GM19023 (cell line): ENCODE data around the gene TYK2.
"Not testable (repeated sequence)": the region's sequence is repeated elsewhere in the genome, so short reads cannot be mapped to it uniquely, and the experiment has no call there.

ENCODE experiments used
- ATAC-seq: cut with Tn5 transposase; IDR thresholded peaks from one replicate; pipeline ENCODE4 v1.9.1; 2021; ENCODE audit warnings: mild to moderate bottlenecking, moderate library complexity; ENCODE audit not compliant: unreplicated experiment

TYK2 gene

GRCh38 chr19:10380313-10381102, at the start of gene TYK2:
Gene TYK2 (minus strand): TSS chr19:10380572. CDS start chr19:10378406, 2,166 bp downstream.
- peak; percentile 91 for ATAC-seq

- no peak for ATAC-seq
These were observed 48.6 kb upstream of the TYK2 start for GRCh38 chr19:10428996-10429381.

GRCh38 chr19:10427169-10427568, 46.8 kb upstream of the TYK2 start:
- ATAC-seq, result no peak

- no peak for ATAC-seq
These were observed 43.8 kb upstream of the TYK2 start for GRCh38 chr19:10424011-10424637.

- ATAC-seq, result no peak
These were observed 42.5 kb upstream of the TYK2 start for GRCh38 chr19:10422846-10423245.

GRCh38 chr19:10422046-10422461, 41.7 kb upstream of the TYK2 start:
- no peak for ATAC-seq

- ATAC-seq, result no peak
These were observed 41.1 kb upstream of the TYK2 start for GRCh38 chr19:10421240-10422045.

- ATAC-seq, result no peak
These were observed 40.3 kb upstream of the TYK2 start, which contains the start of gene PDE4A for GRCh38 chr19:10420444-10421239. Gene PDE4A (plus strand): TSS chr19:10420538. CDS start chr19:10420765, 227 bp downstream.

- no peak for ATAC-seq
These were observed 39.5 kb upstream of the TYK2 start for GRCh38 chr19:10419646-10420443.

- ATAC-seq, result no peak
These were observed 38.9 kb upstream of the TYK2 start for GRCh38 chr19:10419200-10419645.

- no peak for ATAC-seq
These were observed 38.3 kb upstream of the TYK2 start for GRCh38 chr19:10418485-10419199.

GRCh38 chr19:10418235-10418484, 37.8 kb upstream of the TYK2 start:
- no peak for ATAC-seq

GRCh38 chr19:10417541-10418234, 37.3 kb upstream of the TYK2 start:
- no peak for ATAC-seq

GRCh38 chr19:10416380-10417257, 36.2 kb upstream of the TYK2 start:
- peak; percentile 51 for ATAC-seq

GRCh38 chr19:10416083-10416379, 35.7 kb upstream of the TYK2 start:
- ATAC-seq, result no peak

GRCh38 chr19:10412257-10412977, 32.0 kb upstream of the TYK2 start:
- peak; percentile 40 for ATAC-seq

GRCh38 chr19:10411224-10411623, 30.9 kb upstream of the TYK2 start:
- not testable (repeated sequence) for ATAC-seq
